GDM1 (cell line): ENCODE measurements around the gene HASPIN.
A peak's percentile ranks its signal among the peaks of the same experiment; 100 is the strongest.

Experiments
- DNase-seq: peaks from one replicate; lab custom pipeline; 2025; lab: John Stamatoyannopoulos, UW

HASPIN gene

DNA sequence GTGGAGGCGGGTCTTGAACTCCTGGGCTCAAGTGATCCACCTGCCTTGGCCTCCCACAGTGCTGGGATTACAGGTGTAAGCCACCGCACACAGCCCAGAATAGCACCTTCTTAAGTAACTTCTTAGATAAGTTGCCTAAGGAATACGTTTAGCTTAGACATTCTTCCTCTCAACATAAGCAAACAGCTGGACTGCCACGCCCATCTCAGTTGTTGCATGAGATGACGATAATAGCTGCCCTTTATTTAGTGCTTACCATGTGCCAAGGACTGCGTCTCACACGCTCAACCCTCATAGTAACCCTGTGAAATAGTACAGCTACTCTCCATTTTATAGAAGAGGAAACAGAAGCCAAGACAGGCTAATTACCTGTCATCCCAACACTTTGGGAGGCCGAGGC is 11.8 kb downstream of the HASPIN start:
- DNase-seq: no peak

DNA sequence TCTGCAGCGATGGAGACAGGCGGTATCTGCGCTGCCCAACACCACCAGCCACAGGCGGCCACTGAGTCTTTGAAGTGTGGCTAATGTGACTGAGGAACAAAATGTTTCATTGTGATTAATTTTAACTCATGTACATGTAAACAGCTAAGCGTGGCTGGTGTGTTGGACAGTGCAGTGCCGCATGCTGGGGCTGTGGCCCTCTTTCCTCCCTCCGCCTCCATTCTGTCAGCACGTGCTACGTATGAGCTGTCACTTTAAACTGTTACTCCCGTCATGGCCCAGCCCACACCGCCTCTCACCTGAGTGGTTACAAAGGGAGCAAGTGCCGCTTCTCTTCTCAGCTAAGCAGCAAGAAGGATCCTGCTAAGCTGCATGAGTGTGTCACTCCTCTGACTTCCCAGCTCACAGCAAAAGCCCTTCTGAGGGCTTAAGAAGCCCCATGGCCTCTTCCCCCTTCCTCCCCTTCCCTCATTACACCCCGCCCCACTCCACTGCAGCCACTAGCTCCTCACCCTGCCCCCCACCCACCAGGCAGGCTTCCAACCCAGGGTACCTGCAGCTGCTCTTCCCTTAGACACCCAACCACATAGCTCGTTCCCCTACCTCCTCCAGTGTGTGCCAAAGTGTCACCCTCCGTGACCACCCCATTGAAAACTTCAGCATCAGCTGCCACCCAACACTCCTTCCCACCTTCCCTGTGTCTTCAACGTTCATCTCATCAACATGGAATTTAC is 15.0 kb downstream of the HASPIN start:
- DNase-seq: no peak

DNA sequence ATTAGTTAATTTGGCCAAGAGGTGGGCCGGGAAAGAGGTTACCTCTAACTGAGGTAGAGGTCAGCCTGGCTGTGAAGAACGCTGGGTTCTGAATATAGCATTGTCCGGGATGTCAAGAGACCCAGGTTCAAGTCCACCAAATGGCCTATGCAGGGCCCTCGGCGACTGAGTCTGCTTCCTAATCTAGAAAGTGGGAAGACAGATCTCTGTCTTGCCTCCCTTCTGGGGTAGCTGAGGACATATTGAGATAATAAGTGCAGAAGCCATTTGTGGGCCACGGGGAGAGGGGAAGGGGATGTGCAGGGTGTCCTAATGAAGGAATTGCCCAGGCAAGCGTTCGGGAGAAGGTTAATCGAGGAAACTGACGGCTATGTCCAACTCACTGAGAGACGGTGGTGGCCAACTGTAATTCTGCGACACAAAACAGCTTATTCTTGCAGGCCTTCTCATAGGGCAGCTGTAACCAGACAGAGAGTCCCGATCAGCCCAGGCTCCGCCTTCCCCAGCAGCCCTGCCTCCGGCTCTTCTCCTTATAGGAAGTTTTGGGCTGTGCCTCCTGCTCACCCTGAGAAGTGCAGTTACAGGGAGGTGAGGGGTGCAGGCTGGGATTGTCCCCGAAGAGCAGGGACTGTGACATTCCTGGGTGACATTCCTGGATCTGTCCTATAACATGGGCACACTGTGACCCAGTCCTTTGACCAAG is 15.9 kb downstream of the HASPIN start:
- no peak for DNase-seq

DNA sequence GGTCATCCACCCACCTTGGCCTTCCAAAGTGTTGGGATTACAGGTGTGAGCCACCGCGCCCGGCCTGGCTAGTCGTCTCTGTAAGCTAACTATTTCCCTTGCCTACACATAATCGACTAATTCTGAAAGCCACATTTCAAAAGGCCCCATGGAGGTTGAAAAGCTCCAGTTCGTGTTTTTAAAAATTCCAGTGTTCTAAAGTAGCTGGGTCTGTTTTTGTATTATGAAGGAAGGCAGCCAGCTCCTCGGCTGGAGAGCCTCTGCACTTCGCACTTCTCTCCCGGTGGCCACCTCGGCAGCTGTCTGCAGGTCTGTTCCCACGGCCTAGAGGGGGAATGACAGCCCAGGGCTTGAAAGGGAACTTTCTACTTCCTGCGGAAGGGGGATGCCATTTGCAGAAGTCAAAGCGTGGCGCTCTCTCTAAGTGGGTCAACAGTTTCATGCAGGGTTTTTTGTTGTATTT is 16.9 kb downstream of the HASPIN start:
- DNase-seq: peak; percentile 84

DNA sequence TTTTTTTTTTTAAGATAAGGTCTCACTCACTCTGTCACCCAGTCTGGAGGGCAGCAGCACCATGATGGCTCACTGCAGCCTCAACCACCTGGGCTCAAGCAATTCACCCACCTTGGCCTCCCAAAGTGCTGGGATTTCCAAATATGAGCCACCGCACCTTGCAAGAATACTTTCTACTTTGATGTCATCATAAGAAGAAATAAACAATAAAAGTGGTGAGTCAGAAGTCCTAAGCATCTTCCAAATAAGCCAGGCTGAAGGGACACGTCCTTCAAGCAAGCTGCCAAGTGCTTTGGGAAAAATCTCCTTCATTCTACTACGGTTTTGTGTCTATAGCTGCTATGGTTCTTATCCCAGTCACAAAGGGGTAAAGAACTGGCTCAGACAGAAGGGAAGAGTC is 20.3 kb downstream of the HASPIN start:
- DNase-seq: no peak

DNA sequence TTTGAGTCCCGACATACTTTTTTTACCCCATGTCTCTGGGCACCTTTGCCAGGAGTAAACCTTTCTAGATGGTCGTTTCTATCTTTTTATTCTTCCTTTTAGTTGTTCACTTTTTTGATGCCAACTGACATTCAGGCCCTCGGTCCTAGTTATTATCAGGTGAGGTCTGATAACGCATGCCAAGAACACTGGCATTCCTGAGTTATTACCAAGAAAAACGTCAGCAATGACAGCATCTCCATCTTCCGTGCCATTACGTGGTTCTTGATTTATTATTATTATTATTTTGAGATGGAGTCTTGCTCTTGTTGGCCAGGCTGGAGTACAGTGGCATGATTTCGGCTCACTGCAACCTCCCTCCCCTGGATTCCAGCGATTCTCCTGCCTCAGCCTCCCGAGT is 21.4 kb downstream of the HASPIN start:
- no peak for DNase-seq

DNA sequence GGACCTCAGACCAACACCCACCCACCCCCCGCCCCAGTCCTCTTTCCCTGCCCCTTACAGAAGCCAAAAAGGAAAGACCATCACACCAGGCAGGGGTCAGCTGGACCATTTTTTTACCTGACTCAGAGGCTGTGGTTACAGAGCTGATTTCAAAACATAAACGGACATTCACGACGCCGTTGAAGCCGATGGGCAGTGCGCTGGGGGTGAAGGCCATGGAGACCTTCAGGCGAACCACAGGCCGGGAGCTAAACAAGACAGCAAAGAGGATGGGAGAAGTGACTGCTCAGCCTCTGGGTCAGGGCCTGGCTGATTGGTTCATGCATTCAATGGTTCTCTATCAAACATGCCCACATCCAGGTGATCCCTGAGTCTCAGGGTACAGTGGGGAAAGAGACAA is 24.1 kb downstream of the HASPIN start:
- no peak for DNase-seq

DNA sequence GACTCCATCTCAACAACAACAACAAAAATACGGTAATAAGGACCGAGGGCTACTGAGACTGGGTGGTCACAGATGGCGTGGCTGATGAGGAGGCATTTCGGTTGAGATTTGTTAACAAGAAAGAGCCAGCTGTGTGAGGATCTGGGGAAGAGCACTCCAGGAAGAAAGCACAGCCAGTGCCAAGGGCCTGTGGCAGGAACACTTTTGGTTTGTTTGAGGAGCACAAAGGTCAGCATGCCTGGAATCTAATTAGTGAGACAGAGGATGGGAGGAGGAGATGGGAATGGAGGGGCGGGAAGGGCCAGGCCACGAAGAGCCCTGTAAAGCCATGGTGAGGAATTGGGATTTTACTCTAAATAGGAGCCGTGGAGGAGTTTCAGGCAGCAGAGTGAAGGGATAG is 24.9 kb downstream of the HASPIN start:
- DNase-seq: no peak

DNA sequence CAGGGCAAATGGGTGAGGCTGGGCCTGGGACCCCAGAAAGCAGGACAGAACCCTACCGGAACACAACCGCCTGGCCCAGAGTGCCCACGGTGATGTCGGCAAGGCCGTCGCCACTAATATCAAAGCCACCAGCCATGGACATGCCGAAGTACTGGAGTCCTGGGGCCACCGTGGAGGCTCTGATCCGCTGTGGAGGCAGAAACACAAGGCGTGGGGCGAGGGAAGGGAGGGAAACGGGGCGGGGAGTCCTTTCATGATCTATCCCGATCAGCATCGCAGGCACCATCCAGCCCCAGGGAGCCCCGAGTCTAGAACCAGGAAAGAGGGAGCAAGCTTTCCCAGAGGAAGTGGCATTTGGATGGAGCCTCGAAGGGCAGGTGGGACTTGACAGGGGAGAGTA is 26.6 kb downstream of the HASPIN start:
- no peak for DNase-seq

DNA sequence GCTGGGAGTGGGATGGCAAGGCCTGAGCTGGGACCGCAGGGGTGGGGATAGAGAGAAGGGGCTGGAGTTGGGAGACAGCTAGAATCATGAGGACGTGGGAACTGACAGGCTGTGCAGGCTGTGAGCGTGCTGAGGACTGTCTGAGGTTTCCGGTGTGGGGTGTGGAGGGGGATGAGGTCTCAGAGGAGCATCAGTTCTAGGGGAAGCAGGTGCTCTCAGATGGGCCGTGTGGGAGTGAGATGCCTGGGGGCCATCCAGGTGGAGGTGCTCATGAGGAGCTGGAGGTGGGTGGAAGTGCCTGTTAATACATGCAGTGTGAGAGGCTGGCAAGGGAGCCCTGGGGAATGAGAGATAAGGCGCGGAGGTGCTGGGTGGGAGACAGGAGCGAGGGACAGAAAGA is 27.2 kb downstream of the HASPIN start:
- DNase-seq: no peak

DNA sequence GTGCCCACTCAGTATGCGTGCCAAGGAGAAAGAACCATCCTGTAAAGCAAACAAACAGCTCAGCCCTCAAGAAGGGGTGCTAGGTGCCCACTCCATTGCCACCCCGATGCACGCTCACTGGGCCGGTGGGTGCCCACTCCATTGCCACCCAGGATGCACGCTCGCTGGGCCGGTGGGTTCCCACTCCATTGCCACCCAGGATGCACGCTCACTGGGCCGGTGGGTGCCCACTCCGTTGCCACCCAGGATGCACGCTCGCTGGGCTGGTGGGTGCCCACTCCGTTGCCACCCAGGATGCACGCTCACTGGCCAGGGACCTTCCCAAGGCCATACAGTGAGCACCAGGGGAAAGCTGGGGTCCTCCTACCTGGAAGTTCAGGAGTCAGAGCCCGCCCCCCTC is 28.1 kb downstream of the HASPIN start:
- DNase-seq: no peak

DNA sequence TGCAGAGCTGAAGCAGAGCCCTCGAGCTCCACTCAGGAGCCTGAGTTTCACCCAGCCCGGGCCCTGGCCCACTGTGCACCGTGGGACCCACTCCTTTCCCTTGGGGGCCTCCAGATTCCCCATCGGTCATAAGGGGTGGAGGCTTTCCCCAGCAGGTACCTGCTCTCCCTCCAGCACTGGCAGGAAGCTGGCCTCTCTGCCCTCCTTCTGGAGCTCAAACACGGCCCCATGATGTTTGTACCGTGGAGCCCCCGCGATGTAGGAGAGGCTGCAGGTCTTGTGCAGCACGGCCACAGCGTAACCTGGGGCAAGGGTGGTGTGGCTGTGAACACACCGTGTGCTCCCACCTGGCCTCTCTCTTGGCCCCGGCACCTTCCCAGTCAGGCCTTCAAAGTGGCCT is 29.9 kb downstream of the HASPIN start:
- no peak for DNase-seq

DNA sequence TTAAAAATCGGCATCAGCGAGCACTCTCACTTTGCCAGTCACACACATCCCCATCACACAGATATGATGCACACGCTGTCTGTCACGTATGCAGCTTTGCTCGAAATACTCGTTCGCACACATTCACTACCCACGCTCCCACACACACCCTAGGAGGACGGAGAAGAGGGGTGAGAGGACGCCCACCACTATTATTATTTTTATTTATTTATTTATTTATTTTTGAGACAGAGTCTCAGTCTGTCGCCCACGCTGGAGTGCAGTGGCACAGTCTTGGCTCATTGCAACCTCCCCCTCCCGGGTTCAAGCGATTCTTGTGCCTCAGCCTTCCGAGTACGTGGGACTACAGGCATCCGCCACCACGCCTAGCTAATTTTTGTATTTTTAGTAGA is 30.4 kb downstream of the HASPIN start:
- DNase-seq: no peak

DNA sequence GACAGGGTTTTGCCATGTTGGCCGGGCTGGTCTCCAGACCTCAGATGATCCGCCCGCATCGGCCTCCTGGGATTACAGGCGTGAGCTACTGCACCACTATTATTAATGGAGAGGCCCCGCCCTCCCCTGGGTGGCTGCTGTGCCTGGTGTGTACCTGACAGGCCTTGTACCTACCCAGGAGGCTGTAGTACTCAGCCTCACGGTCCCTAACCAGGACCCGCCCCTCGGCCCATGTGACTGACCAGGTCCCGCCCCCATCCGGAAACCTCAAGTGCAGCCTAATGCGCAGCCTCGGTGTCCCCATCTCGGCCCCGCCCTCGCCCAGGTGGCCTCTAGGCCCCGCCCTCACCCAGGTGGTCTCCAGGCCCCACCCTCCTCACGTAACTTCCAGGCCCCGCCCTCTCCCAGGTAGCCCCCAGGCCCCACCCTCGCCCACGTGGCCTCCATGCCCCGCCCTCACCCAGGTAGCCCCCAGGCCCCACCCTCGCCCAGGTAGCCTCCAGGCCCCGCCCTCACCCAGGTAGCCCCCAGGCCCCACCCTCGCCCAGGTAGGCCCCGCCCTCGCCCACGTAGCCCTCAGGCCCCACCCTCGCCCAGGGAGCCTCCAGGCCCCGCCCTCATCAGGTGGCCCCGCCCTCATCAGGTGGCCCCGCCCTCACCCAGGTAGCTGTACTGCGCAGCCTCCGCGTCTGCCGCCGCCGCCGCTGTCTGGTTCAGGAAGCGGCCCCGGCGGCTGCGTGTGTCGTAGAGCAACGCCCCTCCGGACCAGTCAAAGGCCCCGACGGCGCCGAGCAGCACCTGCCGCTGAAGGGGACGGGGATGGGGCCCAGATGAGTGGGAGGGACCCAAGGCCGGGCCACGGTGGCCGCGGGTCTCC is 31.0 kb downstream of the HASPIN start:
- DNase-seq: no peak

DNA sequence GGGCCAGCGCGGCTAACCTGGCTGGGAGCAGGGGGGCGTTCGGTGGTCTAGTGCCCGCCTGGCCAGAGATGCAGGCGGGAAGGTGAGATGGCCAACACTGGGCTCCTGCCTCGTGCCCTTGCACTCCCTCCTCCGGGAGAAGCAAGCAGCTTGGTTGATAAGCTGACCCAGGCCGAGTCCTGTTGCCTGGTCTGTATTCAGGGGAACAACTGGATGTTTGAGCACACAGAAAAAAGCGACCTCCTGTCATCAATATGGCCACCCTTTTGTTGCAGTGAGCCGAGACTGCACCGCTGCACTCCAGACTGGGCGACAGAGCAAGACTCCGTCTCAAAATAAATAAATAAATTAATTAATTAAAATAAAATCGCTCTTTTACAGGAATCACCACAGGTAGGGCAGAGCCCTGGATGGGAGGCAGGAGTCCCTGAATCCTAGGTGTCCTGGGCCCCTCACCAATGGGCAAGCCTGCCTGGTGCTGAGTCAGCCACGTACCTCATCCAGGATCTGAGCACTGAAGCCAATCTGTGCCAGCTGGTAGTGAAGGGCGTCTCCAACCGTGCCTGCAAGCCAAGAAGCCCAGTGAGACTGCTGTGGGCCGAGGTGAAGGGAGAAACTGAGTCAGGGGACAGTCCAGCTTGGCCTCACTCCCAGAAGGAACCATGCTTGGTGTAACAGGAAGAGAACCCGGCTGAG is 31.8 kb downstream of the HASPIN start:
- DNase-seq: no peak

DNA sequence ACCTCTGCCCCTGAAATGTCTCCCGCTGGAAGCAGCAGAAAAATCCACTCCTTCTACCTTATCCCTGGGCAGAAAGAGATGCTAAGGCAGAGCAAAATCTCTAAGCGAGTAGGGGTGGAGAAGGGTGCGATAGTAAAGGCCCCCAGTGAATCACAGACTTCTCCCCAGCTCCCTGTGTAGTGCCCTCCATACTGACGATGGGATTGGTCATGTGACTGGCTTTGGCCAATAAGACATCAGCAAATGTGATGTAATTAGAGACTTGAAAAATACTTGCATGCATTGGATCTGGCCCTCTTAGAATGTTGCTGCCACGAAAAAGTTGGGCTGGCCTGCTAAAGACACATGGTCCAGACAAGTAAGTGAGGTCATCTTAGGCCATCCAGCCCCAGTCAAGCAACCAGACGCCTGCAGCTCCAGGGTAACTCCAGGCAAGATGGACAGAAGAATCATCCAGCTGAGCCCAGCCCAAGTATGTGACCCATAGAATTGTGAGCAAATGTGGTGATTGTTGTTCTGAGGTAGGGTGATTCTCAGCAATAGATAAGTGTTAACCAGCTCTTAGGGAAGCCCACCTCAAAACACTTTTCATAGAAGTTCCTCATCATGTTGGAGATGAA is 36.0 kb downstream of the HASPIN start:
- DNase-seq: no peak

DNA sequence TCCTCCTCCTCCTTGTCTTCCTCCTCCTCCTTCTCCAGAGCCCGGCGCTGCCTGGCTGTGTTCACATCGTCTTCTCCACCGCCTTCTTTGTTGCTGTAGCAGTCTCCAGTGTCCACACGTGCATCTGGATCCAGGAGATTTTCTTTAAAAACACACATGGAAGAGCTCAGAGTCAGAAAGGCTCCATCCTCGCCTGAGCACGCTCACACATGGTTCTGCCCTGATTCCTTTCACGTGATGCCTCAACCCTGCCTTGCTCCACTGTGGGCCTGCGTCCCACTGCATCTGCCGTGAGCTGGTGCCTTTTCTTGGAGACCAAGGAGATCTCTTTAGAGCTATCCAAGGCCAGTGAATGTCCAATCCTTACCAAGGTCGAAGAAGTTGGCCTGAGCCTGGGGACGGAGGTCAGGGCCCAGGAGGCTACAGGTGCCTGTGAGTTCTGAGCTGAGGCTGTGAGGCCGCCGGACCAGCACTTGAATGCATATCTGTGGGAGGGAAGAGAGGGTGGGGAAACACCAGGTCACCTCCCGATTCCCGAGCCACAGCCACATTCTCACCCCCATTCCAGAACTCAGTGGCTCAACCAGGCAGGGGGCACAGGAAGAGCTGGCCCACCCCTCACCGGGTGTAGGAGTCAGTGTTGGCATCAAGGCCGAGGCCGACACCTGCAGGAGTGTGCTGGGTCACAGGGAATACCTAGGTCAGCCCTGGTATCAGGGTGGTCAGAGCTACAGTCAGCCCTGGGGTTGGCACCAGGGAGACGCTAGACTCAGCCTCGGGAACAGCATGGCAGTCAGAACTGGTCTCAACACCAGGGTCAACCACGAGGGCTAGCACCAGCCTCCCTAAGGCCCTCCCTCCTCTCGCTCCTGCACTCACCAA is 37.6 kb downstream of the HASPIN start:
- no peak for DNase-seq

DNA sequence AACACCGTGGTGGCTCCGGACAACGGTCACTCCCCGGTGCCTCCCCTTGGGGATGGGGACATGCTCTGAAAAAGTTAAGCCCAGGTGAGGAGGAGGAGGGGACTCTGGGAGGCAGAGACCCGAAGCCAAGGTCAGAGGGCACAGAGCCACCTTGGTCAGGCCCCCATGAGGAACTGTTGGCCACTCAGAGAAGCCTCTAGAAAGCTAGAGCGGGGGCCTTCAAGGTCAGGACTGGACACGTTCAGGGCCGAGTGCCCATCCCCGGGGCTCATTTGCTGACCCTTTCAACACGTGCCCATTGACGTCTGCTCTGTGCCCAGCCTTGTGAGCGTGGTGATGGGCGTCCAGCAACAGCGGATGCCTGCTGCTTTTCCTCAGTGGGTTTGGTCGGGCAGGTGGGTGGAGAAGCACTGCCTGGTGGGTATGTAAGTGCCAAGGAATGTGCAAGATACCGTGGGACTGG is 38.2 kb downstream of the HASPIN start:
- no peak for DNase-seq

DNA sequence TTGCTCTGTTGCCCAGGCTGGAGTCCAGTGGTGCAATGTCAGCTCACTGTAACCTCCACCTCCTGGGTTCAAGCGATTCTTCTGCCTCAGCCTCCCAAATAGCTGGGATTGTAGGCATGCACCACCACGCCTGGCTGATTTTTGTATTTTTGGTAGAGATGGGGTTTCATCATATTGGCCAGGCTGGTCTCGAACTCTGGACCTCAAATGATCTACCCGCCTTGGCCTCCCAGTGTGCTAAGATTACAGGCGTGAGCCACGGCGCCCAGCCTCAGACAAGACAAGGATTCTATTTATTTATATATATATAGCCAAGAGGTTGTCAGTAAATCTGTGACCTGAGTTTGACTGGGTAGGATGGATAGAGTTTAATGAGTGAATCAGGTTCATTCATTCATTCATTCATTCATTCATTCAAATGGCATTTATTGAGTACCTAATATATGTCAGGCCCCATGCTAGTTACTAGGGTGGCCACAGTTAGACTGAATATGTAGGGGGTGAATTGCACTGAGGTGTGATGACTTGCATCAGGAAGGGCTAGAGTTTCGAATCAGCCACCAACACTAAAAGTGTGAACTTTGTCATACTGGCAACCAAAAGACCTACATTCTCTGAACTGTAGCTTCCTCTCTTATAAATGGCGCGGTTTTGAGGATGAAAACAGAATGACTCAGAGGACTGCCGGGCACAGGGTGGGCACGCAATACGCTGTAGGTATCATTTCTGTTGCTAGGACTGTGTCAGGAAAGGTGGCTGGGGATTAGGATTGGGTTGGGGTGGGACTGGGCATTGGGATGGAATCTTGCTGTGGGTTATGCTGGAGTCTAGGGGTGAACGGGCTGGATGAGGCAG is 39.4 kb downstream of the HASPIN start:
- DNase-seq: no peak

DNA sequence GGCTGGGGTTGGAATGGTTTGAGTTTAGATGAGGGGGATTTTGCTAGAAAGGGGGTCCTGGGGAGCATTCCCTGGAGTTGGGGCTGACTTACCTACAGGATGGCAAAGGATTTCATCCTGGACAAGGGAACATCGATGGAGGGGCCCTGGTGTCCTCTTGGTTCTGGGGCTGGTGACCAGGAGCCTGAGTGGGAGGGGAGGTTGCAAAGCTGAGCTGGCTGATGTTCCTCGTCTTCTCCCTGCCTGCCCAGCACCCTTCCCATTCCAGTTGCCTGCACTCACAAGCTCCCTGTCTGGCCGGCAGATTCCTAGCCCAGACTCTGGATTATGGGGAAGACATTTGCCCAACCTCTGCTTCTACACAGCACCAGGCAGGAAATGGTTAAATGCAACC is 40.1 kb downstream of the HASPIN start:
- DNase-seq: no peak
